PC-3 (cell line): ENCODE results near the gene AKAP5. TPM values are rescaled to one million over a fixed set of nuclear protein-coding genes. Genes with fewer than 3 reads are reported as not detected.

Experiments used
- total RNA-seq: library from RNA; depleted of rRNA; stranded (reverse); fragments of >200 nt; gene quantifications from 2 replicates; pipeline ENCODE4 v1.2.3, GENCODE V29; 2014; rRNA removed

Gene AKAP5
- total RNA-seq, 1 experiment from 2014 or later: 0.58 TPM

Other genes with a start within 250 kb of the AKAP5 start
- 0.18 and 0.35 TPM in 2 replicates for gene ESR2, start 171.1 kb upstream of the AKAP5 start, total RNA-seq
- 89.3 and 103 TPM in 2 replicates for gene MTHFD1, start 77.1 kb upstream of the AKAP5 start, total RNA-seq
- 4.0 and 10.7 TPM in 2 replicates for gene ZBTB25, start 38.3 kb downstream of the AKAP5 start, total RNA-seq
- gene ZBTB1, start 39.3 kb downstream of the AKAP5 start, total RNA-seq: 23.6 and 26.0 TPM in 2 replicates
- 15.7 and 16.5 TPM in 2 replicates for gene HSPA2, start 75.2 kb downstream of the AKAP5 start, total RNA-seq
- 0.26 TPM in 1 of 2 replicates, not detected in the other for gene PPP1R36, start 84.5 kb downstream of the AKAP5 start, total RNA-seq
- gene PLEKHG3, start 238.9 kb downstream of the AKAP5 start, total RNA-seq: 49.6 and 64.0 TPM in 2 replicates